Neural progenitor cell (in vitro differentiated cells): ENCODE measurements around the gene SULT1A2.
"Not testable (repeated sequence)": the region's sequence is repeated elsewhere in the genome, so short reads cannot be mapped to it uniquely, and the experiment has no call there.

Experiments used
- CTCF ChIP-seq: fragments of 200-600 bp; sonication (generic); IDR thresholded peaks from 2 replicates; pipeline ENCODE4 v1.5.1; 2017; ENCODE audit warnings: antibody characterized with exemption, mild to moderate bottlenecking
- EZH2 ChIP-seq: fragments of 200-600 bp; sonication (generic); IDR thresholded peaks from 2 replicates; pipeline ENCODE4 v1.6.1; 2017; ENCODE audit warnings: antibody characterized with exemption, mild to moderate bottlenecking, moderate library complexity

GRCh38 chr16:28622532-28623171, 25.8 kb upstream of the SULT1A2 start:
- TF ChIP-seq CTCF, EZH2: not testable (repeated sequence)
